ENCODE measurements around the gene DUSP10. TPM values are rescaled to one million over a fixed set of nuclear protein-coding genes. Genes with fewer than 3 reads are reported as not detected.

DUSP10 gene
- total and polyA plus RNA-seq, 2 of the 13 experiments (the other 11 are each of a cell fraction or from before 2014, with no cell fraction given), result 2.1 to 4.4 TPM

DNA sequence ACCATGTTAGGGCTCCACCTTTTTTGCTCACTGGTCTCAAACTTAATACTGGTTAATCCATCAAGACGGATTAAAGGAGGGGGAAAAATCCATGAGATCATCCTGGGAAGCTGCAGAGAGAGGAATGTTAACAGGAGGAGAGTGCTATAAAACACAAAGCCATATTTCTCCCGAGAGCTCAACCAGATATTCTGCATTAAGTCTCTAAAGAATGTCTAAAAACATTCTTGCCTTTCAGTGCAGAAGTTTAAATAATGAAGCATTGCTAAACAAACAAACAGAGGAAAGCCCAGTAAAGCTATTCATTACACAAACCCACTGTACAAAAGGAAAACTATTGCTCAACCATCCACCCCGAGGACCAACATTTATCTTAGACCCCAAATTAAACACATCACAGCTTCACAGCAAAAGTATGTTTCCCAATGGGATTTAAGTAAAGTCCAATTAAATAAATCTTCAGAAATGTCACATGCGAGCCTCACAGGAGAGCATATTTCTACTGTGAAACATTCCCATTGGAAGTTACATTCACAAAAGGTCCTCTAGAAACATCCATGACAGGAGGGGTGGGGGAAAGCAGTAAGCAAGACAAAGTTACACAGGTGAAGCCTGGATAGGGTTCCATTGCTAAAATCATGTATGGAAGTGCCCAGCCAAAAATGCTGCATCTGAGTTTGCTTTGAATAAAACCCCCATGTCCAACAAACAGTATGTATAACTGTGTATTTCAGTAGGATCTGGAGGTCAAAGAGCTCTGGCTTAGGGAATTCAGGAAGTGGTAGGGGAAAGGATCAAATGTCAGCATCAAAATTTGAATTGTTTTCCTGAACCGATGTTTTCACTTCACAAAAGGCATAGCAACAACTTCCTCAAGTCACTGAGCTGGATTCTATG is 23.3 kb downstream of the DUSP10 start (continued):
- TF ChIP-seq SP2 (CRISPR knock-in tag; IDR thresholded peaks at IDR 0.05) (no peak), ZNF264 (CRISPR knock-in tag; IDR thresholded peaks at IDR 0.05) (peak; percentile 58; the same call in 1 of the 2 replicates), ZXDC (CRISPR knock-in tag; IDR thresholded peaks at IDR 0.05) (no peak), NFIC (IDR thresholded peaks at IDR 0.05; ENCODE audit: low read length) (peak; percentile 63; the same call in 1 of the 2 replicates), SP5 (CRISPR knock-in tag; IDR thresholded peaks at IDR 0.05; ENCODE audit: borderline replicate concordance, low read depth) (0 out of 2 replicates have a peak, but pooled peaks have one; percentile 18), ZNF17 (CRISPR knock-in tag; IDR thresholded peaks at IDR 0.05) (no peak), CEBPB (IDR thresholded peaks at IDR 0.05; ENCODE audit: borderline replicate concordance, low read depth, low read length) (peak; percentile 95), GFI1 (CRISPR knock-in tag; IDR thresholded peaks at IDR 0.05; ENCODE audit: borderline replicate concordance) (peak; percentile 89), ZNF674 (CRISPR knock-in tag; IDR thresholded peaks at IDR 0.05; ENCODE audit: low read depth) (no peak), RXRB (CRISPR knock-in tag; IDR thresholded peaks at IDR 0.05; ENCODE audit: borderline replicate concordance) (peak; percentile 52; the same call in 1 of the 2 replicates), HDAC1 (CRISPR knock-in tag; IDR thresholded peaks at IDR 0.05) (peak; percentile 40), ELF3 (CRISPR knock-in tag; IDR thresholded peaks at IDR 0.05) (peak; percentile 38), ZBTB7B (CRISPR knock-in tag; IDR thresholded peaks at IDR 0.05) (peak; percentile 91; the same call in 1 of the 2 replicates), CBX5 (CRISPR knock-in tag; IDR thresholded peaks at IDR 0.05; ENCODE audit: borderline replicate concordance) (no peak), YEATS4 (CRISPR knock-in tag; IDR thresholded peaks at IDR 0.05; ENCODE audit: borderline replicate concordance) (peak; percentile 56; the same call in 1 of the 2 replicates), ZNF33B (CRISPR knock-in tag; IDR thresholded peaks at IDR 0.05) (no peak), PHF21A (CRISPR knock-in tag; IDR thresholded peaks at IDR 0.05) (peak; percentile 79; the same call in 1 of the 2 replicates), KMT2B (CRISPR knock-in tag; IDR thresholded peaks at IDR 0.05) (0 out of 2 replicates have a peak, but pooled peaks have one; percentile 46), SIX1 (CRISPR knock-in tag; IDR thresholded peaks at IDR 0.05; ENCODE audit: borderline replicate concordance) (peak; percentile 57; the same call in 1 of the 2 replicates), JUNB (CRISPR knock-in tag; IDR thresholded peaks at IDR 0.05; ENCODE audit: borderline replicate concordance) (no peak), SUZ12 (IDR thresholded peaks at IDR 0.05; ENCODE audit: low read depth, low read length) (no peak), ZNF331 (CRISPR knock-in tag; IDR thresholded peaks at IDR 0.05) (peak; percentile 19; the same call in 1 of the 2 replicates), HNF4A (CRISPR knock-in tag; IDR thresholded peaks at IDR 0.05) (peak; percentile 35), ZSCAN25 (CRISPR knock-in tag; IDR thresholded peaks at IDR 0.05) (0 out of 2 replicates have a peak, but pooled peaks have one; percentile 53), LCORL (IDR thresholded peaks at IDR 0.05) (0 out of 2 replicates have a peak, but pooled peaks have one; percentile 16), LCORL (CRISPR knock-in tag; IDR thresholded peaks at IDR 0.05) (peak; percentile 71; the same call in 1 of the 2 replicates)
- TF ChIP-seq, protein P1, sequence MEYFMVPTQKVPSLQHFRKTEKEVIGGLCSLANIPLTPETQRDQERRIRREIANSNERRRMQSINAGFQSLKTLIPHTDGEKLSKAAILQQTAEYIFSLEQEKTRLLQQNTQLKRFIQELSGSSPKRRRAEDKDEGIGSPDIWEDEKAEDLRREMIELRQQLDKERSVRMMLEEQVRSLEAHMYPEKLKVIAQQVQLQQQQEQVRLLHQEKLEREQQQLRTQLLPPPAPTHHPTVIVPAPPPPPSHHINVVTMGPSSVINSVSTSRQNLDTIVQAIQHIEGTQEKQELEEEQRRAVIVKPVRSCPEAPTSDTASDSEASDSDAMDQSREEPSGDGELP (IDR thresholded peaks at IDR 0.05; ENCODE audit: borderline replicate concordance, low read depth), result no peak
